Right lobe of liver (tissue), 6 donors: Measurements from ENCODE around the gene ZNF765. TPM values are rescaled to one million over a fixed set of nuclear protein-coding genes. Genes with fewer than 3 reads are reported as not detected.

Source experiments
- ATAC-seq, 4 donors: fragments of 200-7000 bp; cut with Tn5 transposase; one replicate each; pipeline ENCODE4 v1.9.1; 2020; ENCODE audit warnings: mild to moderate bottlenecking in 4 of 4, moderate library complexity in 4 of 4
- DNase-seq, 3 donors: peaks; one replicate each; pipeline ENCODE4 v3.0.0-alpha.2; 2020
- H3K27ac ChIP-seq, 3 donors: fragments of 200-600 bp; one replicate each; pipeline ENCODE4 v1.8.0; 2022
- H3K27me3 ChIP-seq, 2 donors: fragments of 200-600 bp; one replicate each; pipeline ENCODE4 v1.8.0; 2022
- H3K36me3 ChIP-seq, 4 donors: fragments of 200-600 bp; sonication (generic) in 1 of 4; one replicate each; pipeline versions ENCODE4 v1.5.1 to v1.8.0; 2017 to 2022; ENCODE audit warnings: control low read depth in 1 of 4
- H3K4me1 ChIP-seq, 4 donors: fragments of 200-600 bp; sonication (generic) in 1 of 4; one replicate each; pipeline versions ENCODE4 v1.5.1 to v1.8.0; 2017 to 2022; ENCODE audit warnings: control low read depth in 1 of 4
- H3K4me3 ChIP-seq, 3 donors: fragments of 200-600 bp; one replicate each; pipeline ENCODE4 v1.8.0; 2022
- H3K9me3 ChIP-seq, 4 donors: fragments of 200-600 bp; sonication (generic) in 1 of 4; one replicate each; pipeline versions ENCODE4 v1.5.1 to v1.8.0; 2017 to 2022; ENCODE audit warnings: control low read depth in 1 of 4
- CTCF ChIP-seq, 4 donors: fragments of 200-600 bp in 3 of 4; fragments of 450-650 bp in 1 of 4; IDR thresholded peaks; one replicate each; pipeline versions ENCODE4 v1.5.1 to v1.8.0; 2016 to 2022; ENCODE audit warnings: antibody characterized with exemption in 4 of 4, mild to moderate bottlenecking in 2 of 4
- POLR2A ChIP-seq: fragments of 450-650 bp; IDR thresholded peaks from one replicate; pipeline ENCODE4 v1.6.1; 2017; ENCODE audit warnings: antibody characterized with exemption, mild to moderate bottlenecking
- WGBS: methylation state at CpG from one replicate; pipeline ENCODE4 v1.1.6; 2018; ENCODE audit warnings: low coverage, low lambda C conversion rate; ENCODE audit not compliant: insufficient coverage; ENCODE audit errors: missing lambda C conversion rate; 5-methylcytosine and 5-hydroxymethylcytosine counted together
- intact Hi-C, 2 donors: fragments of 100-400 bp; cut with DNase I; formaldehyde crosslinking; loops; one replicate each; pipeline versions ENCODE4 v1.11.2 to v1.14.1; 2022
- total RNA-seq, 6 experiments: library from RNA; depleted of rRNA in 2 of 6; stranded (reverse); fragments of >200 nt in 2 of 6; fragmentation: NEBNext Ultra II Directional in 3 of 6; extraction: Animal tissue kit (Norgen Biotek cat#: 25700) in 3 of 6; gene quantifications; one replicate each; pipeline versions ENCODE4 v1.1.0 to v1.2.4, GENCODE V29; 2016 to 2023
- donor health status: DM: no; HTN: yes; CAD: no.
- donor health status: DM: no; HTN: no; CAD: no.
- donor health status: DM: no; HTN: no; CAD: no.
- donor health status: DM: no; HTN: yes; CAD: no.
- donor health status: DM: no; HTN: yes; CAD: no.

ZNF765 gene
- total RNA-seq, 6 experiments from 2014 or later: 2.2 to 7.7 (median 3.8) TPM

- H3K4me1 ChIP-seq: no peaks in the 10 kb centered on the region
- DNase-seq (no peak), ATAC-seq (no peak)
- H3K27ac ChIP-seq: no peak overlapping the region
- TF ChIP-seq CTCF (IDR thresholded peaks at IDR 0.05) (no peak), POLR2A (no peak)
- H3K4me3 ChIP-seq: no peak overlapping the region
- peaks cover 0 to 6% (median 0%) of the 10 kb centered on the region in 4 donors for H3K36me3 ChIP-seq
- intact Hi-C loops: no loop called here
- H3K9me3 ChIP-seq: peaks cover 0 to 3% (median 0%) of the 10 kb centered on the region in 4 donors
- H3K27me3 ChIP-seq: no peaks in the 10 kb centered on the region
- 100% methylated on average over 1 of the region's 1 CpG for WGBS
Observed at GRCh38 chr19:53374743-53375142, 20.2 kb upstream of the ZNF765 start.

GRCh38 chr19:53381376-53381775 is 13.6 kb upstream of the ZNF765 start:
- 88% methylated on average over 3 of the region's 3 CpGs for WGBS
- intact Hi-C loops: no loop called here
- DNase-seq: no peak
- Histone ChIP-seq H3K27ac (no peak overlapping the region), H3K9me3 (peaks cover 0 to 30% (median 8%) of the 10 kb centered on the region in 4 donors), H3K4me3 (no peak overlapping the region), H3K36me3 (peaks cover 0 to 11% (median 5%) of the 10 kb centered on the region in 4 donors), H3K27me3 (no peaks in the 10 kb centered on the region), H3K4me1 (no peaks in the 10 kb centered on the region)
- ATAC-seq: no peak
- no peak for TF ChIP-seq CTCF (IDR thresholded peaks at IDR 0.05)

- ATAC-seq (no peak), DNase-seq (no peak)
- 76% methylated on average over 3 of the region's 3 CpGs for WGBS
- TF ChIP-seq POLR2A (no peak), CTCF (IDR thresholded peaks at IDR 0.05) (no peak)
- no peak overlapping the region for H3K27ac ChIP-seq
- H3K4me1 ChIP-seq: no peaks in the 10 kb centered on the region
- H3K36me3 ChIP-seq: no peaks in the 10 kb centered on the region
- intact Hi-C loops: no loop called here
- H3K27me3 ChIP-seq: no peaks in the 10 kb centered on the region
- no peak overlapping the region for H3K4me3 ChIP-seq
- H3K9me3 ChIP-seq: peaks cover 0 to 11% (median 5%) of the 10 kb centered on the region in 4 donors
Observed at GRCh38 chr19:53388168-53388567, 6.8 kb upstream of the ZNF765 start.

- no peak for ATAC-seq
- no peak overlapping the region for H3K4me3 ChIP-seq
- H3K36me3 ChIP-seq: no peaks in the 10 kb centered on the region
- H3K27ac ChIP-seq: no peak overlapping the region
- TF ChIP-seq POLR2A (no peak), CTCF (IDR thresholded peaks at IDR 0.05) (no peak)
- no peak for DNase-seq
- WGBS: 79% methylated on average over 5 of the region's 5 CpGs
- peaks cover 0 to 11% (median 4%) of the 10 kb centered on the region in 4 donors for H3K9me3 ChIP-seq
- no peaks in the 10 kb centered on the region for H3K27me3 ChIP-seq
- H3K4me1 ChIP-seq: no peaks in the 10 kb centered on the region
- intact Hi-C loops: no loop called here
Observed at GRCh38 chr19:53388904-53389303, 6.0 kb upstream of the ZNF765 start.

GRCh38 chr19:53389571-53389970 is 5.4 kb upstream of the ZNF765 start:
- no peak for DNase-seq
- ATAC-seq: no peak
- no peak overlapping the region for H3K27ac ChIP-seq
- intact Hi-C loops: no loop called here
- peaks cover 0 to 11% (median under 1%) of the 10 kb centered on the region in 4 donors for H3K9me3 ChIP-seq
- H3K4me1 ChIP-seq: peaks cover 0 to 3% (median 1%) of the 10 kb centered on the region in 4 donors
- no peak overlapping the region for H3K4me3 ChIP-seq
- H3K27me3 ChIP-seq: no peaks in the 10 kb centered on the region
- 84% methylated on average over 6 of the region's 8 CpGs for WGBS
- TF ChIP-seq POLR2A: no peak
- no peak for TF ChIP-seq CTCF (IDR thresholded peaks at IDR 0.05)
- H3K36me3 ChIP-seq: no peaks in the 10 kb centered on the region
